ENCODE results near the gene ARHGEF16.

ARHGEF16 gene

DNA sequence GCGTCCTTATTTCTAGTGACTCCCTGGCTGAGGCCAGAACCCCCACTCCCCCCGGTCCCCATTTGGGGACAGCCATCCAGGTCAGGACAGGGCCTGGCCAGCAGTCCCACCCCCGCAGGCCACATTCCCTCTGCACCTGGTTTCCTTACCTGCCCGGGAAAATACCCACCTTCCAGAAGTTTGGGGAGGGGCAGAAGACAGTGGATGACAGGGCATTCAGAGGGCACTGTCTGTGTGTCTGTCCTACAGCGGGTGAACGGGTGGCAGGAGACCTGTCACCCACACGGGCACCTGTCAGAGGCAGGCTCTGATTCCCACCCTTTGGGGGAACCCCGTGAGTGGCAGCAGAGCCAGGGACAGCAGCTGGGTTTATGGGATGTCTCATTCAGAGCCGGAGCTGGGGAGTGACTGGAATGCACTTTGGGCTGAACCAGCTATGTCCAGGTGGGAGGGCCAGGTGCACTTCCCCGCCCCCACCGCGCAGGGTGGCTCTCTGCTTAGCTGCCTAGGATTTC is 2.0 kb downstream of the ARHGEF16 start (continued):
- TF ChIP-seq, protein P1, sequence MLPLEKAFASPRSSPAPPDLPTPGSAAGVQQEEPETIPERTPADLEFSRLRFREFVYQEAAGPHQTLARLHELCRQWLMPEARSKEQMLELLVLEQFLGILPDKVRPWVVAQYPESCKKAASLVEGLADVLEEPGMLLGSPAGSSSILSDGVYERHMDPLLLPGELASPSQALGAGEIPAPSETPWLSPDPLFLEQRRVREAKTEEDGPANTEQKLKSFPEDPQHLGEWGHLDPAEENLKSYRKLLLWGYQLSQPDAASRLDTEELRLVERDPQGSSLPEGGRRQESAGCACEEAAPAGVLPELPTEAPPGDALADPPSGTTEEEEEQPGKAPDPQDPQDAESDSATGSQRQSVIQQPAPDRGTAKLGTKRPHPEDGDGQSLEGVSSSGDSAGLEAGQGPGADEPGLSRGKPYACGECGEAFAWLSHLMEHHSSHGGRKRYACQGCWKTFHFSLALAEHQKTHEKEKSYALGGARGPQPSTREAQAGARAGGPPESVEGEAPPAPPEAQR (tag by site-specific recombination; IDR thresholded peaks at IDR 0.05), result no peak
- TF ChIP-seq ZNF132 (tag by site-specific recombination; IDR thresholded peaks at IDR 0.05; ENCODE audit: borderline replicate concordance) (no peak), YY1 (tag by site-specific recombination; IDR thresholded peaks at IDR 0.05) (no peak), ZNF16 (tag by site-specific recombination; IDR thresholded peaks at IDR 0.05; ENCODE audit: low read depth) (no peak), KLF7 (tag by site-specific recombination; IDR thresholded peaks at IDR 0.05; ENCODE audit: borderline replicate concordance) (no peak), ZSCAN23 (tag by site-specific recombination; IDR thresholded peaks at IDR 0.05) (no peak), HOXC10 (CRISPR knock-in tag; IDR thresholded peaks at IDR 0.05) (no peak), FEZF1 (tag by site-specific recombination; IDR thresholded peaks at IDR 0.05) (no peak)
- TF ChIP-seq, protein P2, sequence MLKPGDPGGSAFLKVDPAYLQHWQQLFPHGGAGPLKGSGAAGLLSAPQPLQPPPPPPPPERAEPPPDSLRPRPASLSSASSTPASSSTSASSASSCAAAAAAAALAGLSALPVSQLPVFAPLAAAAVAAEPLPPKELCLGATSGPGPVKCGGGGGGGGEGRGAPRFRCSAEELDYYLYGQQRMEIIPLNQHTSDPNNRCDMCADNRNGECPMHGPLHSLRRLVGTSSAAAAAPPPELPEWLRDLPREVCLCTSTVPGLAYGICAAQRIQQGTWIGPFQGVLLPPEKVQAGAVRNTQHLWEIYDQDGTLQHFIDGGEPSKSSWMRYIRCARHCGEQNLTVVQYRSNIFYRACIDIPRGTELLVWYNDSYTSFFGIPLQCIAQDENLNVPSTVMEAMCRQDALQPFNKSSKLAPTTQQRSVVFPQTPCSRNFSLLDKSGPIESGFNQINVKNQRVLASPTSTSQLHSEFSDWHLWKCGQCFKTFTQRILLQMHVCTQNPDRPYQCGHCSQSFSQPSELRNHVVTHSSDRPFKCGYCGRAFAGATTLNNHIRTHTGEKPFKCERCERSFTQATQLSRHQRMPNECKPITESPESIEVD (tag by site-specific recombination; IDR thresholded peaks at IDR 0.05), result no peak

DNA sequence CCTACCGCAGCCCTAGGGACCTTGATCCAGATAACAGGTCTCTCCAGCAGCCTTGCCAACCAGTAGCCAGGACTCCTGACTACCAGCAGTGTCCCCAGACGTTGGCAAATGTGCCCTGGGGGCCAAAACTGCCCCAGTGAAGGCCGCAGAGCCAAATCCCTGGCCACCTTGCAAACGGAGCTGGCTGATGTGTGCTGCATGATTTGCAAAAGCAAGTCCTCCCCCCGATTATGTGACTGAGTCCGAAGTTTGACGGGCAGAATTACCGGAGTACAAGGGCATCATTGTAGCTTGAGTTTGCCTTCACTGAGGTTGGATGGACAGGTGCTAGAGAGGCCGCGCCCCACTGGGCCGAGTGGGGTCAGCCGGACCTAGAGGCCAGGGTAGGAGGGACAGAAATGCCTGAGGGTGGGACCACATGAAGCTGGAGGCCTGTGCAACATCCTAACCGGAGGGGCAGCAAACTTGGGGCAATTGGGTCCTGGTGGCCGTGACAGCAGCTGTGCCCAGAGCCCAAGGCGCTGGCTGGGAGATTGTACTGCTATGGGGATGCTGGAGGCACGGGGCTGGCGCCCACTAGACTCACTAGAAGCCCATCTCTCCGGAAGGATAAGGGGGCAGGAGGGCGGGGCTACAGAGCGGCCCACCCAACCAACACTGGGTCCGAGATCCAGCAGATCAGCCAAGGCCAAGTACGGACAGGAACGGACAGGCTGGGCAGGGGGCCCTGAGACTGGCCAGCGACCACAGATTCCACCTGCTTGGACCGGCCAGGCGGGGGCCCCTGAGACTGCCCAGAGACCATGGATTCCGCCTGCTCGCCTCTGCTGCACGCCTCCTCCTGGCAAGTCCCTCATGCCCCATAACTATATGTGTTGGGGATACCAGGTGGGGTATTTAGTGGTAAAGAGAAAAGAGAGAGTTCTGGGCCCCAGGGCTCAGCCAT is 2.8 kb downstream of the ARHGEF16 start:
- no peaks in the 10 kb centered on the region for H3K4me1 ChIP-seq (ENCODE audit: control insufficient read depth, insufficient read depth, low read length)
- H3K4me3 ChIP-seq (ENCODE audit: low read depth, low read length), result no peak overlapping the region
- no peaks in the 10 kb centered on the region for H3K36me3 ChIP-seq (ENCODE audit: control insufficient read depth in 2 of 2, insufficient read depth in 1 of 2, low read length in 2 of 2)
- TF ChIP-seq GLI2 (tag by site-specific recombination; IDR thresholded peaks at IDR 0.05; ENCODE audit: borderline replicate concordance, low read depth) (no peak), HOXA7 (CRISPR knock-in tag; IDR thresholded peaks at IDR 0.05; ENCODE audit: borderline replicate concordance) (no peak), ZNF426 (tag by site-specific recombination; IDR thresholded peaks at IDR 0.05) (no peak), ZNF114 (tag by site-specific recombination; IDR thresholded peaks at IDR 0.05) (no peak), ZNF660 (tag by site-specific recombination; IDR thresholded peaks at IDR 0.05) (no peak)
- TF ChIP-seq, protein P3, sequence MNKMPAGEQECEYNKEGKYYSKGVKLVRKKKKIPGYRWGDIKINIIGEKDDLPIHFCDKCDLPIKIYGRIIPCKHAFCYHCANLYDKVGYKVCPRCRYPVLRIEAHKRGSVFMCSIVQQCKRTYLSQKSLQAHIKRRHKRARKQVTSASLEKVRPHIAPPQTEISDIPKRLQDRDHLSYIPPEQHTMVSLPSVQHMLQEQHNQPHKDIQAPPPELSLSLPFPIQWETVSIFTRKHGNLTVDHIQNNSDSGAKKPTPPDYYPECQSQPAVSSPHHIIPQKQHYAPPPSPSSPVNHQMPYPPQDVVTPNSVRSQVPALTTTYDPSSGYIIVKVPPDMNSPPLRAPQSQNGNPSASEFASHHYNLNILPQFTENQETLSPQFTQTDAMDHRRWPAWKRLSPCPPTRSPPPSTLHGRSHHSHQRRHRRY (tag by site-specific recombination; IDR thresholded peaks at IDR 0.05), result no peak
- TF ChIP-seq, protein P4, sequence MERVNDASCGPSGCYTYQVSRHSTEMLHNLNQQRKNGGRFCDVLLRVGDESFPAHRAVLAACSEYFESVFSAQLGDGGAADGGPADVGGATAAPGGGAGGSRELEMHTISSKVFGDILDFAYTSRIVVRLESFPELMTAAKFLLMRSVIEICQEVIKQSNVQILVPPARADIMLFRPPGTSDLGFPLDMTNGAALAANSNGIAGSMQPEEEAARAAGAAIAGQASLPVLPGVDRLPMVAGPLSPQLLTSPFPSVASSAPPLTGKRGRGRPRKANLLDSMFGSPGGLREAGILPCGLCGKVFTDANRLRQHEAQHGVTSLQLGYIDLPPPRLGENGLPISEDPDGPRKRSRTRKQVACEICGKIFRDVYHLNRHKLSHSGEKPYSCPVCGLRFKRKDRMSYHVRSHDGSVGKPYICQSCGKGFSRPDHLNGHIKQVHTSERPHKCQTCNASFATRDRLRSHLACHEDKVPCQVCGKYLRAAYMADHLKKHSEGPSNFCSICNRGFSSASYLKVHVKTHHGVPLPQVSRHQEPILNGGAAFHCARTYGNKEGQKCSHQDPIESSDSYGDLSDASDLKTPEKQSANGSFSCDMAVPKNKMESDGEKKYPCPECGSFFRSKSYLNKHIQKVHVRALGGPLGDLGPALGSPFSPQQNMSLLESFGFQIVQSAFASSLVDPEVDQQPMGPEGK (tag by site-specific recombination; IDR thresholded peaks at IDR 0.05), result no peak
- H3K27ac ChIP-seq (ENCODE audit: extremely low read depth, low read depth, low read length), result no peak overlapping the region
- H3K9me3 ChIP-seq (ENCODE audit: control insufficient read depth, insufficient read depth, low read depth, low read length), result no peaks in the 10 kb centered on the region
- ChIA-PET POLR2A (no interaction called here), CTCF (interaction anchor here (1.1 to 1.5 kb wide), 2 partner anchors 14 to 34 kb away, joined by 5 to 6 read pairs; no protein-coding TSS in a partner anchor)
